NOMO-1 treated with DMSO at 0.1 percent for 48 hours (cell line): ENCODE results near the gene LRRN4CL.
A peak's percentile ranks its signal among the peaks of the same experiment; 100 is the strongest.

Experiments used
- DNase-seq: peaks from one replicate; lab custom pipeline; 2025; ENCODE audit not compliant: unreplicated experiment; lab: John Stamatoyannopoulos, UW

The LRRN4CL gene

GRCh38 chr11:62648185-62648966 lies 41.0 kb downstream of the LRRN4CL start:
- DNase-seq = no peak

- no peak for DNase-seq
Measured at GRCh38 chr11:62647609-62648005, 41.7 kb downstream of the LRRN4CL start.

GRCh38 chr11:62646825-62647608 lies 42.3 kb downstream of the LRRN4CL start:
- no peak for DNase-seq

- DNase-seq = peak; percentile 99
Measured at GRCh38 chr11:62645946-62646824, 43.1 kb downstream of the LRRN4CL start, which contains the start of gene GANAB. TSS of gene GANAB (minus strand) at chr11:62646613. CDS start at chr11:62646599, 14 bp downstream.

- DNase-seq = no peak
Measured at GRCh38 chr11:62645671-62645945, 43.7 kb downstream of the LRRN4CL start.

GRCh38 chr11:62644220-62644619 lies 45.1 kb downstream of the LRRN4CL start:
- no peak for DNase-seq
